ENCODE results near the gene MYL3.
A peak's percentile ranks its signal among the peaks of the same experiment; 100 is the strongest.
"Not testable (repeated sequence)": the region's sequence is repeated elsewhere in the genome, so short reads cannot be mapped to it uniquely, and the experiment has no call there.

The MYL3 gene

DNA sequence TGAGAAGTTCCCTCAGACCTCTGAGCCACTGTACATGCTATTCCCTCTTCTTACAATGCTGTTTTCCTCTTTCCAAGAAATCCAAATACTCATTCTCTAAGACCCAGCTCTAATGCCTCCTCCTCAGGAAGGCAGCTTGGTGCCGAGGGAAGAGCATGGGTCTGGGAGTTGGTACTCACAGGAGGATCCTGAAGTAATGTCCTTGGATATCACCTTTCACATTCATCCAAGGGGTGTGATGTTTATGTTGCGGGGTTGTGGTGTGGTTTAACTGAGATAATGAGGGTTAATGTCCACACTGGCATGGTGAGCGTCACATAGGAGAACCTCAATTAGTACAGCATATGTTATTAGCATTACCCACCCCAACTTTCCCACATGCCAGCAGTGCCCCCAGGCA lies 31.9 kb downstream of the MYL3 start:
- H3K4me3 ChIP-seq (ENCODE audit: low read depth, low read length) = no peak overlapping the region

DNA sequence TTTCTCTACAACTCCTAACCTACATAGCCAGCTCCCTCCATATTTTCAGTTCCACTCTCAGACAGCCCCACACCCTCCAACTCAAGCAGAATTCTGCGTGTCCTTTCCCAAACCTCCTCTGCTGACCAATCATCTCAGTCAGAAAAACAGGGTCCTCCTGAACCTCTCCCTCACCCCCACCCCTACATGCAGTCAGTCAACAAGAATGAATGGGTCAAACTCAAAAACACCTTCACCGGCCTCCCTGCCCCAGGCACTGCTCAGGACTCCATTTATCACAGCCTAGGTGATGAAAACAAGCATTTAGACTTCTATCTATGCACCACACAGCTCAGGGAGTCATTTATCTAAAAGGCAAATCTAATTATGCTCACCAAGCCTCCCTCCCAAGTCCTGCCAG lies 32.4 kb downstream of the MYL3 start:
- H3K4me3 ChIP-seq (ENCODE audit: low read depth, low read length) = no peak overlapping the region

DNA sequence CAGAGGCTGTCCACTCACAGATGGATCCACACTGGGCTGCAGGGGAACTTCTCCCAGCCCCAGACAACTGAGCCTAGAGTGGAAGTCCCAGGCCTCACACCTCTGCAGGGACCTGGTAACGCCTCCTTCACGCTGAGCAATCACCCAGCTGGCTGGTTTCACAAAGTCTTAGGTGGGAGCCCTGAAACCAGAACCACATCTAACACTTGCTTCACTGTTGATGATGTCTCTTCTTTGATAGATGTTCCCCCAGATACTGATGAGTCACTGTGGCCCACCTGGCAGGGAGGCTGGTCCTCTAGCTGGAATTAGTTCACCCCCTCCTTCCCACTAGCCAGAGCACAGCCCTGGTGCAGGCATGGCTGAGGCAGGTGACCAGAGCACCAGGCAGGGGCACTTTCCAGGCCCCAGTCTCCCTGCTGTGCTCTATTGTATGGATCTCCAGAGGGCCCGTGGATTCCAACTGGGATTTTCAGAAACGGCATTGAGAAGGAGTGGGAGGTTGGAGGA lies 33.5 kb downstream of the MYL3 start:
- H3K4me3 ChIP-seq (ENCODE audit: low read depth, low read length) = no peak overlapping the region

GRCh38 chr3:46825450-46825849 lies 37.8 kb downstream of the MYL3 start:
- no peak overlapping the region for H3K4me3 ChIP-seq (ENCODE audit: low read depth, low read length)

GRCh38 chr3:46824211-46824970 lies 38.9 kb downstream of the MYL3 start:
- no peak overlapping the region for H3K4me3 ChIP-seq (ENCODE audit: low read depth, low read length)

- not testable (repeated sequence) for H3K4me3 ChIP-seq (ENCODE audit: low read depth, low read length)
These were observed 39.9 kb downstream of the MYL3 start for GRCh38 chr3:46823314-46823713.

DNA sequence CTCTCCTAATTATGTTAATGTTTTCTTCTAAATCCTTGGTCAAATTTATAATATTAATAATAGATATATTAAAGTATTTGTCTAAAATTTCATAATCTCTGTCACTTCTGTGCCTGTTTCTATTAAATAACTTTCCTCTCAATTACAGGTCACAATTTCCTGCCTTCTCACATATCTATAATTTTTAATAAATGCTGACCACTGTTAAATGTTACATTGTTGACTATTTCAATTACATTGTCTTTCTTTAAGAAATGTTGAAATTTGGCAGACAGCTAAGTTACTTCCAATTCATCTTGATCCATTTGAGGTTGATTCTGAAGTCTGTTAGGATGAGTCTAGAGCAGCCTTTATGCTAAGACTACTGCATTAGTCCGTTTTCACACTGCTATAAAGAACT lies 41.7 kb downstream of the MYL3 start:
- H3K4me3 ChIP-seq (ENCODE audit: low read depth, low read length) = no peak overlapping the region

GRCh38 chr3:46820852-46821251 lies 42.4 kb downstream of the MYL3 start:
- H3K4me3 ChIP-seq (ENCODE audit: low read depth, low read length) = no peak overlapping the region

- peak overlapping the region; percentile 39 for H3K4me3 ChIP-seq (ENCODE audit: low read depth, low read length)
These were observed 50.9 kb downstream of the MYL3 start for GRCh38 chr3:46812237-46812791.

GRCh38 chr3:46811615-46812236 lies 51.5 kb downstream of the MYL3 start:
- peak overlapping the region; percentile 39 for H3K4me3 ChIP-seq (ENCODE audit: low read depth, low read length)

- not testable (repeated sequence) for H3K4me3 ChIP-seq (ENCODE audit: low read depth, low read length)
These were observed 54.5 kb downstream of the MYL3 start for GRCh38 chr3:46808766-46809165.
